Keratinocyte (primary cell): ENCODE results near the gene SVOP.

Experiments
- EZH2 ChIP-seq: IDR thresholded peaks from one replicate; pipeline ENCODE4 v1.6.1; 2012; ENCODE audit warnings: inconsistent platforms, mild to moderate bottlenecking, low read length, moderate library complexity
- TF ChIP-seq, protein P1 (sequence below), 3 experiments: IDR thresholded peaks in 1 of 3; conservative IDR thresholded peaks in 1 of 3; optimal IDR thresholded peaks in 1 of 3; 2 replicates in 2 of 3; 3 replicates in 1 of 3; pipeline versions ENCODE3 to v1.5.1; 2011; ENCODE audit warnings: low read length in 3 of 3, mild to moderate bottlenecking in 3 of 3, moderate library complexity in 2 of 3, control low read depth in 1 of 3, inconsistent platforms in 1 of 3; ENCODE audit not compliant: insufficient read depth in 2 of 3; ENCODE audit errors: extremely low read depth in 1 of 3

DNA sequence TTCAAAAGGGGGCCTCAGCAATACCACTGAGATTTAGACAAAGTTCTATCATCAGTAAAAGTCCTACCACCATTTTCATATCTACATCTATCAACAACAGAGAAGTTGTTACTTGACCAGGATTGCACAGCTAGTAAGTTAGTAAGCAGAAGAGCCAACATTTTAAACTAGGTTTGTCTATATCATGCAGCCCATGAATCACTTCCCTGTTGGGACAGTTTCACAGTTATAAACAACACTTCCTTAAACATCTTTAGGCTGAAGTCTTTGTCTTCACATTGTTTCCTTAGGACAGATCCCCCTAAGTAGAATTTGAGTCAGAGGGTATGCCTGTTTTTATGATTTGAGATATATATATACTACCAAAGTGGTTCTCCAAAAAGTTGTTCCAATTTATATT lies 72.5 kb downstream of the SVOP start:
- TF ChIP-seq, protein P1, sequence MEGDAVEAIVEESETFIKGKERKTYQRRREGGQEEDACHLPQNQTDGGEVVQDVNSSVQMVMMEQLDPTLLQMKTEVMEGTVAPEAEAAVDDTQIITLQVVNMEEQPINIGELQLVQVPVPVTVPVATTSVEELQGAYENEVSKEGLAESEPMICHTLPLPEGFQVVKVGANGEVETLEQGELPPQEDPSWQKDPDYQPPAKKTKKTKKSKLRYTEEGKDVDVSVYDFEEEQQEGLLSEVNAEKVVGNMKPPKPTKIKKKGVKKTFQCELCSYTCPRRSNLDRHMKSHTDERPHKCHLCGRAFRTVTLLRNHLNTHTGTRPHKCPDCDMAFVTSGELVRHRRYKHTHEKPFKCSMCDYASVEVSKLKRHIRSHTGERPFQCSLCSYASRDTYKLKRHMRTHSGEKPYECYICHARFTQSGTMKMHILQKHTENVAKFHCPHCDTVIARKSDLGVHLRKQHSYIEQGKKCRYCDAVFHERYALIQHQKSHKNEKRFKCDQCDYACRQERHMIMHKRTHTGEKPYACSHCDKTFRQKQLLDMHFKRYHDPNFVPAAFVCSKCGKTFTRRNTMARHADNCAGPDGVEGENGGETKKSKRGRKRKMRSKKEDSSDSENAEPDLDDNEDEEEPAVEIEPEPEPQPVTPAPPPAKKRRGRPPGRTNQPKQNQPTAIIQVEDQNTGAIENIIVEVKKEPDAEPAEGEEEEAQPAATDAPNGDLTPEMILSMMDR (optimal IDR thresholded peaks at IDR 0.05 in 1 of 3, IDR thresholded peaks at IDR 0.05 in 1 of 3, conservative IDR thresholded peaks at IDR 0.05 in 1 of 3; ENCODE audit: extremely low read depth in 1 of 3, insufficient read depth in 2 of 3, low read length in 3 of 3), result no peak
- no peak for TF ChIP-seq EZH2
